SH-SY5Y (cell line): ENCODE data around the gene REPIN1.

Experiments
- GATA2 ChIP-seq: IDR thresholded peaks from 2 replicates; pipeline ENCODE4 v1.6.1; 2011; ENCODE audit warnings: mild to moderate bottlenecking, low read depth, low read length
- GATA3 ChIP-seq: IDR thresholded peaks from 2 replicates; pipeline ENCODE4 v1.6.1; 2011; ENCODE audit warnings: low read depth, mild to moderate bottlenecking, low read length, moderate library complexity

- TF ChIP-seq GATA2 (no peak), GATA3 (no peak)
Measured at GRCh38 chr7:150378115-150378852, 9.7 kb downstream of the REPIN1 start.
